Brain pericyte (primary cell): ENCODE measurements around the gene ST6GALNAC4.

ENCODE experiments used
- DNase-seq: peaks from one replicate; pipeline ENCODE4 v3.0.0-alpha.2; 2012; ENCODE audit warnings: low read depth, low spot score

The ST6GALNAC4 gene

GRCh38 chr9:127913682-127914081 is 3.2 kb downstream of the ST6GALNAC4 start:
- no peak for DNase-seq

DNA sequence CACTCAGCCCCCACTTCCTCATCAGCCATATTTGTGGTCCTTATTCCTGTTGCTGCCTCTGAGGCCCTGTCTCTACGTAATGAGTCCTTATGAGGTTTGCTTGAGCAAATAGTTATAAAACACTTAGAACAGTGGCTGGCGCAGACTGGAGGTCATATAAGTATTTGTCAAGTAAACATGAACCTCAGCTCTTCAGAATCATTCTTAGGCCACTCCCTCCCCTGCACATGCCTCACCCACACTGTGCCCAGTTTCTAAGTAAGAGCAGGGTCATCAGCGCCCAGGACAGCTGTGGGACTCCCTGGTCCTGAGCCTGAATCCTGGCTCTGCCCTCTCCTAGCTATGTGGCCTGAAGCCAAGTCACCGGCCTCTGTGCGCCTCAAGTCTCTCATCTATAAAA is 4.0 kb downstream of the ST6GALNAC4 start:
- DNase-seq: no peak

DNA sequence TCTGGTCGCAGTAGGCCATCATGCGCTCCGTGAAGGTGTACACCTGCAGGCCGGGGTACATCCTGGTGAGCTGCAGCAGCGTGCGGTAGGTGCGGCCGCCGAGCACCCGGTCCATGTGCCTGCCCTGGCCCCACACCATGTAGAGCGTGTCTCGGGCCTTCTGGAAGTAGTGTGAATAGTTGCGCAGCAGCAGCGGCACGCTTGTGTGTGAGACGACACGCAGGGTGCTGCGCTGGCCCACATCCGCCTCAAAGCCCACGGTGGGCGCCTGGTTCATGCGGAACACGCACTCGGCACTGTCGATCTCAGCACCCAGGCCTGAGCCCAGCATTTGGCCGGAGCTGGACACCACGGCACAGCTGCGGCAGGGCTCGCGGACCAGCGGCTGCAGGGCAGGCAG is 4.5 kb downstream of the ST6GALNAC4 start:
- DNase-seq: no peak

GRCh38 chr9:127910613-127911205 is 6.1 kb downstream of the ST6GALNAC4 start:
- DNase-seq: no peak

DNA sequence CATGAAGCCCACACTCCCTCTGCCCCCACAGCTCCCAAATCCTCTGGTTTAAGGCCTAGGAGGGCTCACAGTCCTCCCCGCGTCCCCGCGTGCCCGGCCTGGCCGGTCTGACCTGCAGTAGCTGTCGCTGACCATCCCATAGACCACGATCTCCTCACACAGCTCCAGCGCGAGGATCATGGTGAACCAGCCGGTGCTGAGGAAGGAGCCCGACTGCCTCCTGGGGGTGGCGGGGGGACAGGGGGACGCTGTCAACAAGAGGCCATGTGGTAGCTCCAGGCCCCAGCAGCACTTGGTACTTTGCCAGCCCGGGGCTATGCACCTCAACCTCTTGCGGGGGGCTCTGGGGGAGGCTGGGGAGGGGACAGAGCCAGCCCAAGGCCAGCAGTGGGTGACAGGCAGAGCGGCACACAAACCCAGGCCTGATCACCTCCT is 7.0 kb downstream of the ST6GALNAC4 start:
- no peak for DNase-seq

DNA sequence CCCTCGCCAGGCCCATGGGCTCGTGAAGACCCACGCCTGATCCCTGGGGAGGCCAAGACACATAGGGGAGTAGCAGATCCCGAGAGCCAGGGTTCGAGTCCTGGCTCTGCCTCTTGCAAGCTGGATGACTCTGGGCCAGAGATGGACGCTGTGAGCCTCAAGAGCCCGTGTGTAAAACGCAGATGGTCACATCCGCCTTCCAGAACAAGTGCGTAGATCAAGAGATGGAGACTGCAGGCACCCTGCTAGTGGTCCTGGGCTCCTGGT is 8.2 kb downstream of the ST6GALNAC4 start:
- no peak for DNase-seq

- no peak for DNase-seq
Observed at GRCh38 chr9:127907867-127908659, 8.8 kb downstream of the ST6GALNAC4 start.

DNA sequence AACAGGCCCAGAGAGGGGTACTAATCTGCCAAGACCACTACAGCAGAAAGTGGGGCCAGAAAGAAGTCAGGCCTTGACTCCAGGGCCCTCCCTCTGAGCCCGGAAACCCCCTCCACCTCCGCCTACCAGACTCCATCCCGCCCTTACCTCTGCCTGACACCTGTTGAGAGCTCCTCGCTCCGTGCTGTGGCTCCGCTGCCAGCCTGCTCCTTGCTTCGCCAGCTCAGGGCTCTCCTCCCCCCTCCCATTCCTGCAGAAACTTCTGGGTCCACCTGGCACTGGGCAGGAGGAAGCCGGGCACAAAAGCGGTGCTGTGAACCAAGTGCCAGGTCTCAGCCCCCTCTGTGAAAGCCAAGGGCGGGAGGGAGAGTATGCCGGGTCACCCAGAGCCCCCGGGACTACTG is 11.1 kb downstream of the ST6GALNAC4 start:
- DNase-seq: no peak

DNA sequence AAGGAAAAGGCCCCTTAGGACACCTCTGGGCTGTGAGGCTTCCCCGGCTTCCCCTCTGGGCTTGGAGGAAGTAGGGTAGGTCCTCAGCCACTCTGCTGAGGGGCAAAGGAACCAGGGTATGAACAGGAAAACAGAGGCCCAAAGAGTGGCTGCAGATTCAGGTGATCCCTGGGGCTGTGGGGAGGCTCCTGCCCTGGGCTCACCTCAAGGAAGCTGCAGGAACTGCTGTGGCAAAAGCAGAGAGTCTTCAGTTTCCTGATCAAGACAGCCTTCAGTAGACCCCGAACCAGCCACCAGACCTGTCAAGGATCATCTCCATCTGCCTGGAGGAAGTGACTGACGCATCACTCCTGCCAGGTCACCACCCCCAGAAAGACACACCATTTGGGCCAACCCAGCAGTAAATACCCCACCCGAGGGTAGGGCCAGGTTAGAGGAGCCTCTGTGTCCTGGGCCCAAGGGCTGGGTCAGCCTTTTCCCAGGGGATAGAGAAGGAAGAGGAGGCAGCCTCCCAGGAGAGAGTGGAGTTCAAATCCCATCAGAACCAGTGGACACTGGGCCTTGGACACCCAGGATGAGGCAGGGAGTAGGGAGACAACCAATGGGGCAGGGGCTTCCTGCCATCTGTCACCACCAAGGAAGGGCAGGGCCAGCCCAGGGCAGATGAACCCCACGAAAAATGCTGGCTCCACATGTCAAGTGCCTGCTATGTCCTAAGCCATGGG is 11.7 kb downstream of the ST6GALNAC4 start:
- no peak for DNase-seq

- DNase-seq: no peak
Observed at GRCh38 chr9:127904561-127905003, 12.3 kb downstream of the ST6GALNAC4 start.

GRCh38 chr9:127903557-127904475 is 13.0 kb downstream of the ST6GALNAC4 start:
- DNase-seq: no peak

DNA sequence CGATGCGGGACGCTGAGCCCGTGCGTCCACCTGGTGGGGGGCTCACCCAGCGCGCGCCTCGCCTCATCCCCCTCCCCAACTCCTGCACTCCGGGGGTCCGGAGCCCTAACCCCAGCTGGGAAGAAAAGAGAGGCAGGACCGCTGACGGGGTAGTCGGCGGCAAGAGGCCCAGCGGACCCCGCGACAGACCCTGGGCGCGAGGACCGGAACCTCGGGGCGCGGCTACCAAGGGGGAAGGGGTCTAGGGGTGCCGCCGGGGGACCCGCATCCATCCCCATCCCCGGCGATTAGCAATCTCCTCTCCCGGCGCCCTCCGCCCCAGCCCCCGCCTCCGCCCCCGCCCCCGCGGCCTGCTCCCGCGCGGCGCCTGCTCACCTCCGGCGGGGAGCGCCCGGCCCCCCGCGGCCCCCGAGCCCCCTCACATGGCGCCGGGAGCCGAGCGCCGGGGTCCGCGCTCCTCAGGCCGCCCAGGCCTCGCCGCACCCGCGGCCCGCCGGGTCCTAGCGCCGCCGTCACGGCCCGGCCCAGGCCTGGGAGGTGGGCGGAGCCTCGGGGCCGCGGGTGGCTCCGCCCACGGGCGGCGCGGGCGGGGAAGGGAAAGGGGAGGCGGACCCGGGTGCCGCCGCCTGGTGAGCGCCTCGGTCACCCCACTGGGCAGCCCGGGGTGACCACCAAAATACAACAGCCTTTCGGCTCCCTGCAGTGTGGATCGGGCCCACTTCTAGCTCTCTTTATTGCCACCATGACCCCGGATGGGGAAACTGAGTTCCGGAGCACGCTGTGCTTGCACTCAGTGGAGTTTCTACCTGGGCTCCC is 17.5 kb downstream of the ST6GALNAC4 start, which contains the start of gene ST6GALNAC6:
Gene ST6GALNAC6, minus strand, starts transcription at position 476 of the 816 bp plus-strand sequence. CDS start 1,622 bp downstream, outside the sequence.
- DNase-seq: no peak

DNA sequence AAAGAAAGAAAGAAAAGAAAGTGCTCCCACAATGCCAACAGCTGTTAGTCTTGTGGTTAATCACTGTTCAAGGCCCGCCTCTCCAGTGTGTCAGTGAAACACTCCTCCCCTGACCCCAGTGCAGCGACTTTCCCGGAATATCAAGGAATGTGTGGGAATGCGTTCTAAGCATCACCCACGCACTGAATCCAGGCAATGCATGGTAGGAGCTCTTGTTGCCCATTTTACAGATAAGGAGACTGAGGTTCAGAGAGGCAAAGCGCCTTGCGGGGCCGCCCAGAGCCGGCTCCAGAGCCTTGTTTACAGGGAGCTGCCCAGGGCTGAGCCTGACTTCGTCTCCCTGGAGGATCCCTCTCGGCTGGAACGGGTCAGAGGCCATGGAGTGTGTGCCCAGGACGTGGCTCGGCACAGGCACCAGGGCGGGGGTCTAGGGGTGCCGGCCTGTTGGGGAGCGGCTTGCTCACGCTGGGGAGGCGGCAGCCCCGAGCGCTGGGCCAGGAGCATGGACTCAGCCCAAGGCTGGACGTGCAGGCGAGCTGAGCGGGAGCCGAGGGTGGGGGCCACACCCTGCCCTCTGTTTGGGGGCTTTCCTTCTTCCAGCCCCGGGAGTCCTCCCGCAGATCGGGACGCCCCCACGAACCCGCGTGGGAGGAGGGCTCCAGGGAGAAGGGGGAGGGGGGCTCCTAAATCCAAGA is 18.3 kb downstream of the ST6GALNAC4 start:
- DNase-seq: no peak

DNA sequence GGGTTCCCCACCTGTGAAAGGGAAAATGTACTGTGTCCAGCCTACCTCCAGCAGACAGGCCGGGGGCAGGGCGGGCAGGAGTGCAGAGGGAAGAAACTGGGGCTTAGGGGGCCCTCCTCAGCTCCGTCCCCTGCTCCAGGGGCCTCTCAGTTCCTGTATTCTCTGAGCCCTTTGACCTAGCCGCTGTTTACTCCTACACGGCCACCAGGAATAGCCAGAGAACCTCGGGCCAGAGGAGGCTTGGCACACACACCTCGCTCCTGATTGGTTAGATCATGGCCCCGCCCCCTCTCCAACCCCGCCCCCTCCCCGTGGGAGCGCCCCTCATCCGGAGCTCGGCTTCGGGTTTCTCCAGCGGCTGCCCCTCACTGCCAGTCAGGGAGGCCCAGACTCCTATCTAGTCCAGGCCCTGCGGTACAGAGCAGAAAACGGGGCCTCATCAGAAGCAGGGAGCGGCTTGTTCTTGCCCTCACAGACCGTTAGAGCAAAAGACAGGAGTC is 19.6 kb downstream of the ST6GALNAC4 start:
- DNase-seq: no peak

- DNase-seq: no peak
Observed at GRCh38 chr9:127896395-127897192, 20.2 kb downstream of the ST6GALNAC4 start.

- DNase-seq: no peak
Observed at GRCh38 chr9:127895811-127896210, 21.0 kb downstream of the ST6GALNAC4 start.

DNA sequence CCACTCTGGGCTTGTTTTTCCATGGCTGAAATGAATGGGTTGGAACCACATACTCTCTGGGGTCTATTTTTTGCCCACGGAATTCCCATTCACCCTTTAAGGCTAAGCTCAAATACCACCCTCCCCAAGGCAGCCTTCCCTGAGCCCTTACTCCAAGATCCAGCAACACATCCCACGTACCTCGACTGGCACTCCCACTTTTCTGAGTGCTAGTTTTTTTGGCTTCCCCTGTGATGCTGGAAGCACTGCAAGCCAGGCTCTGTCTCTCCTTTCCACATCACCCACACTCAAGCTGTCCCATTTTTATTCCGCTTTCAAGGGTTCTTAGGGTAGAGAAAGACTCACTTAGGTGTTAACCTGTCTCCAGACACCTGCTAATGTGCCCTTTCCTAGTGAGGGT is 23.4 kb downstream of the ST6GALNAC4 start:
- DNase-seq: no peak

DNA sequence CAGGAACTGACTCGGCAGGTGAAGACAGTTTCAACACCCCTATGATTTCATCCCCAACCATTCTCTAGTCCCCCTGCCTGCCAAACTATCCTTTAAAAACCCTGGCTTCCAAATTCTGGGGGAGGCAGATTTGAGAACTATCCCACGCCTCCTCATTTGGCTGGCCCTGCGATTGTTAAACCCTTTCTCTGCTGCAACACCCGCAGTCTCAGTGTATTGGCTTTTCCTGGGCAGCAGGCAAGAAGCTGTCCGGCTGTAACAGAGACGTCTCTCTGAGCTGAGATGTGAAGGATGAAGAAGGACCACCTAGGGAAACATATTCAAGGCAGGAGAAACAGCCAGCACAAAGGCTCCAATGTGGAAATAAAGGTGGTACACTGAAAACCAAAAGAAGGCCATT is 24.0 kb downstream of the ST6GALNAC4 start:
- DNase-seq: no peak

GRCh38 chr9:127890053-127890452 is 26.8 kb downstream of the ST6GALNAC4 start:
- no peak for DNase-seq
